ENCODE measurements around the gene FAR2.

GRCh38 chr12:29216266-29216665 lies 67.2 kb downstream of the FAR2 start:
- no peak for TF ChIP-seq ZNF557 (CRISPR knock-in tag; IDR thresholded peaks at IDR 0.05)
- TF ChIP-seq, protein P1, sequence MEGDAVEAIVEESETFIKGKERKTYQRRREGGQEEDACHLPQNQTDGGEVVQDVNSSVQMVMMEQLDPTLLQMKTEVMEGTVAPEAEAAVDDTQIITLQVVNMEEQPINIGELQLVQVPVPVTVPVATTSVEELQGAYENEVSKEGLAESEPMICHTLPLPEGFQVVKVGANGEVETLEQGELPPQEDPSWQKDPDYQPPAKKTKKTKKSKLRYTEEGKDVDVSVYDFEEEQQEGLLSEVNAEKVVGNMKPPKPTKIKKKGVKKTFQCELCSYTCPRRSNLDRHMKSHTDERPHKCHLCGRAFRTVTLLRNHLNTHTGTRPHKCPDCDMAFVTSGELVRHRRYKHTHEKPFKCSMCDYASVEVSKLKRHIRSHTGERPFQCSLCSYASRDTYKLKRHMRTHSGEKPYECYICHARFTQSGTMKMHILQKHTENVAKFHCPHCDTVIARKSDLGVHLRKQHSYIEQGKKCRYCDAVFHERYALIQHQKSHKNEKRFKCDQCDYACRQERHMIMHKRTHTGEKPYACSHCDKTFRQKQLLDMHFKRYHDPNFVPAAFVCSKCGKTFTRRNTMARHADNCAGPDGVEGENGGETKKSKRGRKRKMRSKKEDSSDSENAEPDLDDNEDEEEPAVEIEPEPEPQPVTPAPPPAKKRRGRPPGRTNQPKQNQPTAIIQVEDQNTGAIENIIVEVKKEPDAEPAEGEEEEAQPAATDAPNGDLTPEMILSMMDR (CRISPR knock-in tag; IDR thresholded peaks at IDR 0.05), result no peak
- no peak for TF ChIP-seq IKZF1 (IDR thresholded peaks at IDR 0.05)
- no peak for TF ChIP-seq CHD4 (IDR thresholded peaks at IDR 0.05; ENCODE audit: borderline replicate concordance, low read length)
- no peak for TF ChIP-seq ZNF510 (CRISPR knock-in tag; IDR thresholded peaks at IDR 0.05; ENCODE audit: low read depth)
- TF ChIP-seq ZNF841 (CRISPR knock-in tag; IDR thresholded peaks at IDR 0.05; ENCODE audit: borderline replicate concordance), result no peak
- TF ChIP-seq KLF16 (CRISPR knock-in tag; IDR thresholded peaks at IDR 0.05), result no peak
- no peak for TF ChIP-seq CEBPG (CRISPR knock-in tag; IDR thresholded peaks at IDR 0.05)
- TF ChIP-seq HHEX (CRISPR knock-in tag; IDR thresholded peaks at IDR 0.05), result no peak
